ENCODE measurements around the gene ZNF155.
A peak's percentile ranks its signal among the peaks of the same experiment; 100 is the strongest.

DNA sequence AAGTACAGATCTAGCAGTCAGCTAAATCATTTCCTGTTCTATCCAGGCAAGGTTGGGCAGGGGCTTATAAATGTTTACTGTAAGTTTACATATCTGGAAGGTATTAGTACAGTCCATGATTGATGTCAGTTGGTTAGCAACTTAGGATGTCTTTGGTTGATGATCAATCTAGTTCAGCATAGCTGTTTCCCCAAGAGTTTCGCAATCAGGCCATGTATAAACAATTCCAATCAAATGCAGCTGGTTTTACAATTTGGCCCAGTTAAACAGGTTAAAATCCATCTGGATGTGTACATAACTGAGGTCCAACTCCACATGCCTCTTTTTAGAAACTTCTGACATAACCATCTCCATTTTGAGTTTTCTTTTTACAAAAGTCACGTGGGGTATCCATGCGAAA lies 26.1 kb upstream of the ZNF155 start:
- TF ChIP-seq, protein P1, sequence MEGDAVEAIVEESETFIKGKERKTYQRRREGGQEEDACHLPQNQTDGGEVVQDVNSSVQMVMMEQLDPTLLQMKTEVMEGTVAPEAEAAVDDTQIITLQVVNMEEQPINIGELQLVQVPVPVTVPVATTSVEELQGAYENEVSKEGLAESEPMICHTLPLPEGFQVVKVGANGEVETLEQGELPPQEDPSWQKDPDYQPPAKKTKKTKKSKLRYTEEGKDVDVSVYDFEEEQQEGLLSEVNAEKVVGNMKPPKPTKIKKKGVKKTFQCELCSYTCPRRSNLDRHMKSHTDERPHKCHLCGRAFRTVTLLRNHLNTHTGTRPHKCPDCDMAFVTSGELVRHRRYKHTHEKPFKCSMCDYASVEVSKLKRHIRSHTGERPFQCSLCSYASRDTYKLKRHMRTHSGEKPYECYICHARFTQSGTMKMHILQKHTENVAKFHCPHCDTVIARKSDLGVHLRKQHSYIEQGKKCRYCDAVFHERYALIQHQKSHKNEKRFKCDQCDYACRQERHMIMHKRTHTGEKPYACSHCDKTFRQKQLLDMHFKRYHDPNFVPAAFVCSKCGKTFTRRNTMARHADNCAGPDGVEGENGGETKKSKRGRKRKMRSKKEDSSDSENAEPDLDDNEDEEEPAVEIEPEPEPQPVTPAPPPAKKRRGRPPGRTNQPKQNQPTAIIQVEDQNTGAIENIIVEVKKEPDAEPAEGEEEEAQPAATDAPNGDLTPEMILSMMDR (IDR thresholded peaks at IDR 0.05; ENCODE audit: low read depth, low read length, missing input control): no peak
- TF ChIP-seq MAX (IDR thresholded peaks at IDR 0.05): peak; percentile 26
- no peak for TF ChIP-seq SP1 (IDR thresholded peaks at IDR 0.05)

All from liver (tissue), 3 donors.